Type B pancreatic cell (in vitro differentiated cells): ENCODE results near the gene CCDC73. TPM values are rescaled to one million over a fixed set of nuclear protein-coding genes. Genes with fewer than 3 reads are reported as not detected.

Source experiments
- DNase-seq: peaks from one replicate; pipeline ENCODE4 v3.0.0; 2021; ENCODE audit warnings: mixed read lengths; ENCODE audit not compliant: unreplicated experiment; ENCODE audit errors: extremely low spot score
- H3K27ac Mint-ChIP-seq: 2 replicates; pipeline ENCODE4 v1.8.0; 2021; ENCODE audit warnings: mild to moderate bottlenecking, mixed read lengths
- H3K27me3 Mint-ChIP-seq: 2 replicates; pipeline ENCODE4 v1.8.0; 2021; ENCODE audit warnings: mixed read lengths
- H3K36me3 Mint-ChIP-seq: 2 replicates; pipeline ENCODE4 v1.8.0; 2021; ENCODE audit warnings: mixed read lengths
- H3K4me1 Mint-ChIP-seq: one replicate; pipeline ENCODE4 v1.8.0; 2021; ENCODE audit warnings: mixed read lengths; ENCODE audit not compliant: unreplicated experiment
- H3K4me3 Mint-ChIP-seq: 2 replicates; pipeline ENCODE4 v1.8.0; 2021; ENCODE audit warnings: mild to moderate bottlenecking, mixed read lengths
- H3K9me3 Mint-ChIP-seq: 2 replicates; pipeline ENCODE4 v1.8.0; 2021; ENCODE audit warnings: mixed read lengths
- CTCF ChIP-seq: fragments of 200-600 bp; sonication (generic); conservative IDR thresholded peaks from 2 replicates; pipeline ENCODE4 v1.5.0; 2021; ENCODE audit warnings: antibody characterized with exemption, mild to moderate bottlenecking
- long read RNA-seq: library from polyadenylated mRNA; unstranded; transcript quantifications from one replicate; pipeline ENCODE4 v2.0.0, GENCODE V29; 2020
- total RNA-seq: library from RNA; stranded (reverse); gene quantifications from 2 replicates; pipeline ENCODE4 v1.2.1, GENCODE V29; 2021; ENCODE audit warnings: low replicate concordance

CCDC73 gene
- 0.07 TPM in 1 of 2 replicates, not detected in the other for total RNA-seq
- long read RNA-seq, partial matches to known transcripts = 0 of 2 reads
- long read RNA-seq, other reads (novel, unspliced or antisense) = 2 of 2 reads

DNA sequence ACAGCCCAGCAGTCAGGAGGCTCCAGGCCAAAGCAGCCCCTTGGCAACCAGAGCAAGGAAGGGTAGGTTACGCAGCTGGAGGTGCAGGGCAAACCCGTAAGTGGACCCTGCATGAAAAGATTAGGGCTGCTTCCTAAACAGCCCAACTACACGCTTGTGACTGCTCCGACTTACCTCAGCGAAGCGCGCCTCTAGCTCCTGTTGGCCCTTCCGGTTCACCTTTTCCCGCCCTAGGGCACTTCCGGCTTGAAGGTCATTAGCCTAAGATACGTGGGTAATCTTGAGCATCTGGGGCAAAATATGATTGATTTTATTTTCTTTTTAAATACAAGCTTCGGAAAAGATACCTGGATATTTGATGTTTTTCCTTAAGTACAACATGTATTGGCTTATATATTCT is at the start of gene CCDC73:
Gene CCDC73 (minus strand): TSS at position 224 of the 400 bp plus-strand sequence. CDS start 34,419 bp downstream, outside the sequence.
- no peak for DNase-seq
- Mint-ChIP-seq H3K27ac (no peak within 1 kb of the TSS), H3K4me3 (no peak within 1 kb of the TSS), H3K4me1 (peaks cover 4% of the 10 kb centered on the region), H3K9me3 (no peaks in the 10 kb centered on the region), H3K27me3 (peaks cover 21% of the 10 kb centered on the region), H3K36me3 (no peaks in the 10 kb centered on the region)
- no peak for TF ChIP-seq CTCF

DNA sequence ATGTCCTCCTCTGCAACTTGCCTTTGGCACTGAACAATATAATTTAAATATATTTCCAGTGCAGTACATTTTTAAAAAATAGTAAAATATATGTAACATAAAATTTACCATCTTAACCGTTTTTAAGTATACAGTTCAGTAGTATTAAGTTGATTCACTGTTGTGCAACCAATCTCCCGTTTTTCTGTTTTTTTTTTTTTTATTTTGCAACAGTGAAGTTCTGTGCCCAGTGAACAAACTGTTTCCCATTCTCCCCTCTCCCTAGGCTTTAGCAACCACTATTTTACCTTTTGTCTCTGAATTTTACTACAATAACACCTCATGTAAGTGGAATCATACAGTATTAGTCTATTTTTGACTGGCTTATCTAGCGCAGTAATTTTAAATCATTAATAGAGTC is 49.1 kb upstream of the CCDC73 start:
- DNase-seq = no peak
- Mint-ChIP-seq H3K4me3 (no peak overlapping the region), H3K4me1 (no peaks in the 10 kb centered on the region), H3K27ac (no peak overlapping the region), H3K9me3 (no peaks in the 10 kb centered on the region), H3K27me3 (no peaks in the 10 kb centered on the region), H3K36me3 (peaks cover 3% of the 10 kb centered on the region)
- no peak for TF ChIP-seq CTCF

- no peak for TF ChIP-seq CTCF
- no peaks in the 10 kb centered on the region for H3K27me3 Mint-ChIP-seq
- H3K9me3 Mint-ChIP-seq = no peaks in the 10 kb centered on the region
- H3K36me3 Mint-ChIP-seq = peaks cover 3% of the 10 kb centered on the region
- H3K4me3 Mint-ChIP-seq = no peak overlapping the region
- H3K27ac Mint-ChIP-seq = peak overlapping the region; percentile 21
- no peak for DNase-seq
- no peaks in the 10 kb centered on the region for H3K4me1 Mint-ChIP-seq
These were observed 46.1 kb upstream of the CCDC73 start for GRCh38 chr11:32840587-32840986.

- Mint-ChIP-seq H3K4me1 (no peaks in the 10 kb centered on the region), H3K4me3 (peak overlapping the region; percentile 18), H3K9me3 (no peaks in the 10 kb centered on the region), H3K27me3 (no peaks in the 10 kb centered on the region), H3K36me3 (peaks cover 3% of the 10 kb centered on the region), H3K27ac (peak overlapping the region; percentile 81)
- TF ChIP-seq CTCF = no peak
- DNase-seq = no peak
These were observed 44.8 kb upstream of the CCDC73 start for GRCh38 chr11:32839308-32839707.

- no peak for TF ChIP-seq CTCF
These were observed 44.2 kb upstream of the CCDC73 start for GRCh38 chr11:32838505-32839274.

More at GRCh38 chr11:32838505-32839274, 44.2 kb upstream of the CCDC73 start:
- peaks cover 3% of the 10 kb centered on the region for H3K36me3 Mint-ChIP-seq
- no peaks in the 10 kb centered on the region for H3K4me1 Mint-ChIP-seq
- H3K27ac Mint-ChIP-seq = peak overlapping the region; percentile 81
- H3K4me3 Mint-ChIP-seq = peak overlapping the region; percentile 18
- H3K27me3 Mint-ChIP-seq = no peaks in the 10 kb centered on the region
- H3K9me3 Mint-ChIP-seq = no peaks in the 10 kb centered on the region
- no peak for DNase-seq
